RKO (cell line): ENCODE results near the gene LIME1.

ENCODE experiments used
- DNase-seq: peaks from one replicate; pipeline ENCODE4 v3.0.0-alpha.2; 2016; ENCODE audit warnings: low spot score

The LIME1 gene

GRCh38 chr20:63697357-63697867 lies 39.1 kb upstream of the LIME1 start:
- DNase-seq, result no peak

DNA sequence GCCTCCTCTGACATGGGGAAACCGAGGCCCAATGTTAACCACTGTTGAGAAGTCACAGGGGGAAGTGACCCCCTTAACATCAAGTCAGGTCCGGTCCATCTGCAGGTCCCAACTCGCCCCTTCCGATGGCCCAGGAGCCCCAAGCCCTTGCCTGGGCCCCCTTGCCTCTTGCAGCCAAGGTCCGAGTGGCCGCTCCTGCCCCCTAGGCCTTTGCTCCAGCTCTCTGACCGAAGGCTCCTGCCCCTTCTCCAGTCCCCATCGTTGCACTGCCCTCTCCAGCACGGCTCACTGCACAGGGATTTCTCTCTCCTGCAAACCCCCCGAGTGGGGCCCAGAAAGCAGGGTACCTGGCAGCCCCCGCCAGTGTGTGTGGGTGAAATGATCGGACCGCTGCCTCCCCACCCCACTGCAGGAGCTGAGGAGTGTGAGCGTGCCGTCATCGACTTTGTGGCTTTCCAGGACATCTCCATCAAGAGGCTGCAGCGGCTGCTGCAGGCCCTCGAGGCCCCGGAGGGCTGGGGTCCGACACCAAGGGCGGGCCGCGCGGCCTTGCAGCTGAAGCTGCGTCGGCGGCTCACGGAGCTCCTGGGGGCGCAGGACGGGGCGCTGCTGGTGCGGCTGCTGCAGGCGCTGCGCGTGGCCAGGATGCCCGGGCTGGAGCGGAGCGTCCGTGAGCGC lies 38.5 kb upstream of the LIME1 start:
- no peak for DNase-seq

- DNase-seq, result peak; percentile 91
Measured at GRCh38 chr20:63698739-63699465, 37.6 kb upstream of the LIME1 start.

- no peak for DNase-seq
Measured at GRCh38 chr20:63699466-63700198, 36.8 kb upstream of the LIME1 start.

DNA sequence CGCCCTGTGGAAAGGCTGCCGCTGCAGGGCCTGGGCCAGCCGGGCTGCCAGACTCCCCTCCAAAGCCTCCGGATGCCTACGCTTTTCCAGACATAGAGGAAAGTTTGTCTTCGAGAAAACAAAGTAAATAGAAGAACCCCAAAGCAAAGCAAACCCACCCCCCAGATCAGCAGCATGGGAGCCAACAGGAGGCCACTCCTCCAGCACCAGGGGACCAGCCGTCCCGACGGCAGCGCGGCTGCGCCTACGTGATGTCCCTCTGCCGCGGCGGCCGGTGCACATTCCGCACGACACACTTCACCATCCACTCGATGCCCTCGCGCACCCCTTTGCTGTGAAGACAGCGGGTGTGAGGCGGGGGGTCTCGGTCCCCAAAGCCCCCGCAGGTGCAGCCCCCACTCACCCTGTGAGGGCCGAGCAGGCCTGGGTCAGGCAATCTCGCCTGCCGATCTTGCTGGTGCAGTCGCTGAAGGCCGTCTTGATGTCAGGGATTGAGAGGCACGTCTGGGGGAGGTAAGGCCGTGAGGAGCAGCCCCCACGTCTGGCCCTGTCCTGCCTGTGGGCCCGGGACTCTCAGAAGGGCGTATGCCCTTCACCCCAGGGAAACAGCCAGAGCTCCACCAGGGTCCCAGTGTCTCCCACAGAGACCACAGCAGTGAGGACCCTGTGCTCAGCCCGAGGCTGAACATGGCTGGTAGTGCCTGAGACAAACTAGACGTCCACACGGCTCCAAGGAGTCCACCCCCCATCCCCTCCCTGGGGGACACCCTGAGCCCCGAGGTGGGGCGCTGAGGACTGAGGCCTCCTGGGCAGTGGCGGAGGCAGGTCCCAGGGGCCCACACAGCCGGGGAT lies 36.0 kb upstream of the LIME1 start:
- DNase-seq, result no peak

GRCh38 chr20:63701051-63701328 lies 35.5 kb upstream of the LIME1 start:
- DNase-seq, result no peak

GRCh38 chr20:63701329-63702035 lies 35.0 kb upstream of the LIME1 start:
- DNase-seq, result no peak

DNA sequence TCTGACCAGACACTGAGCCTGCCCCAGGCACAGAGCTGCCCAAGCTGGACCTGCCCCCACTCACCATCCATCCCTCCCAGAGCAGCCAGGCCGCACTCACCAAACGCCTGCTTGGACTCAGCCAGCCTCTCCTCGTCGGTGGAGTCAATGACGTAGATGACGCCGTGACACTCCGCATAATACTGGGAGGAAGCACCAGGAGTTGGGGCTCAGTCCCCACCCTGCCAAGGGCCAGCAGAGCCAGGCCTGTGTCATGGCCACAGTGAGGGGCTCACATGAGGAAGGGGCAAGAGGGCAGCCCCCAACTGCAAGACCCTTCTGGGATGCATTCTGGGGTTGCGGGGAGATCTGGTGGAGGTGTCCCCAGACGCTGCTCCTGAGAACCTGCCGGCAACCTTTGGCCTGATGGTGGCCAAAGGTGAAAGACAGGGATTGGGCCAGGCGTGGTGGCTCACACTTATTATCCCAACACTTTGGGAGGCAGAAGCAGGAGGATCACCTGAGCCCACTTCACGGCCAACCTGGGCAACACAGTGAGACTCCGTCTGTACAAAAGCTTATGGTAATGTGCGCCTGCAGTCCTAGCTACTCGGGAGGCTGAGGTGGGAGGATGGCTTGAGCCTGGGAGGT lies 34.3 kb upstream of the LIME1 start:
- no peak for DNase-seq

DNA sequence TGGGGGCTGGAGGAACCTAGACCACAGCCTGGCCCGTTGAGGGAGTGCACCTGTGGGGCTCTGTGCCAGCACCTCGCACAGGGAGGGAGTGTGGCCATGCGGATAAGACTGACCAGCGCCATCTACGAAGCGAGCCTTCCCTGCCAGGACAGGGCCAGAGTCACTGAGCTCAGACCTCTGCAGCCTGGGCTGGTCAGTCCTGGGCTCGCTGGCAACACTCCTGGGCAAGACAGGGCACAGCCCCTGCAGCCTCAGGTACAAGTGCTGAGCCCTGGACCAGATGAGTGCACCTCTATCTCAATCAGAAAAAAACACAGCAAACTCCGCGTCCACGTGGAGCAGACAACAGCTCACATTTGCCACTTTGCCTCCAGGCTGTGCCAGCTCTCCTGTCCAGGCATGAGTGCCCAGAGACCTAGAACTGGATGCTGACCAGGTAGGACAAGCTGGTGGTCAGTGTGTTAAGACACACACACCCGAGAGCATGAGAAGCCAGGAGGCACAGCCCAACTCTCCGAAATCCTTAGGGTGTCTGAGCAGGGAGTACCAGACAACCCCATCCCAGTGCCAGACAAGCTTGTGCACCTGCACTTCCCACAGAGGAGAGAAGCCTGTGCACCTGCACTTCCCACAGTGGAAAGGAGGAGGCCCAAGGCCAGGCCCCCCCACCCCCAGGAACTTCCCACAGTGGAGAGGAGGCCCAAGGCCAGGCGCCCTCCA lies 33.6 kb upstream of the LIME1 start:
- DNase-seq, result no peak

DNA sequence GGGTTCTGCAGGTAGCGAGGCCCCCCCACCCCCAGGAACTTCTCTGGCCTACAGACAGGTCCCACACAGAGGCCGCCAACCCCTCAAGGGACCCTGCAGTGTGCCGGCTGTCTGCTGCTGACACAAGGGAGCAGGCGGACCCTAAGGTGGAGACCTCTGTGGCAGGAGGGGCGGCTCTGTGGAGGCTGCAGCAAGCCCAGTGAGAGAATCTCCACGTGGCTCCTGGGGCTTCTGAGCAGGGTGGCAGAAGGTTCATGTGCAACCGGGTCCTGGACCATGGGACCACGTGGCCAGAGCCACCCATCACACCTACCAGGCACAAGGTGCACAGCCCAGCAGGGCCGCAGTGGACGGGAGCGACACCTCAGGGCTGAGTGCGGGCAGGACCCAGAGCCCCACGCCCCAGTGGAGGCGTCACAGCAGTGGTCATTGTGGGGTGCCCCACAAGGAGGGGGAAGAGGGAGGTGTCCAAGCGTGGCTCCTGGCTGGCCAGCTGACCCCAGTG lies 32.9 kb upstream of the LIME1 start:
- no peak for DNase-seq

GRCh38 chr20:63703976-63704748 lies 32.3 kb upstream of the LIME1 start:
- no peak for DNase-seq

- no peak for DNase-seq
Measured at GRCh38 chr20:63704749-63705117, 31.7 kb upstream of the LIME1 start.

GRCh38 chr20:63705232-63706026 lies 31.0 kb upstream of the LIME1 start:
- no peak for DNase-seq

- no peak for DNase-seq
Measured at GRCh38 chr20:63706027-63706695, 30.3 kb upstream of the LIME1 start.

- DNase-seq, result peak; percentile 75
Measured at GRCh38 chr20:63706852-63707557, 29.5 kb upstream of the LIME1 start.

- DNase-seq, result peak; percentile 93
Measured at GRCh38 chr20:63707558-63708300, 28.7 kb upstream of the LIME1 start, which contains the start of the genes ARFRP1 and ZGPAT. TSS of gene ARFRP1 (minus strand) at chr20:63707976. CDS start at chr20:63707091, 885 bp downstream. TSS of gene ZGPAT (plus strand) at chr20:63708039. CDS start at chr20:63708581, 542 bp downstream.
